ENCODE data around the gene C6.

C6 gene

DNA sequence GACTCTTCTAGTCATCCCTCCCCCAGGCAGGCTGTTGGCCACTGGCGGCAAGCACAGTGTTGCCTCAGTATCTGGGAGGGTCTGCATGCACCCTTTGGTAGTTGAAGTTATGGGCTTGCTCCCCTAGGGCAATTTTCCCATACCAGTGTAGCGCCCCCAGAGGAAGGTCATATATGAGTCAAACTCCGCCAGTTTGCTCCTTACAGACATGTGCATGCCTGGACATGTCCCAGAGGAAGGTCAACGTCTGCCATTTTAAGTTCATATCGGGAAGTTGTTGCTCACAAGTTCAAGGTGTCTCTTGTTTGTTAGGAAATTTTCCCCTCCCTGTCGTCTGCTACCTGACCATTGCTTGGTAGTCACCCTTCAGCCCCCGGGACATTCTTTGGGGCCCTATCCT is 90.9 kb downstream of the C6 start:
- no peak for DNase-seq (ENCODE audit: low read depth)

- no peak for DNase-seq (ENCODE audit: low read depth)
Measured at GRCh38 chr5:41120600-41120999, 92.7 kb downstream of the C6 start.

DNA sequence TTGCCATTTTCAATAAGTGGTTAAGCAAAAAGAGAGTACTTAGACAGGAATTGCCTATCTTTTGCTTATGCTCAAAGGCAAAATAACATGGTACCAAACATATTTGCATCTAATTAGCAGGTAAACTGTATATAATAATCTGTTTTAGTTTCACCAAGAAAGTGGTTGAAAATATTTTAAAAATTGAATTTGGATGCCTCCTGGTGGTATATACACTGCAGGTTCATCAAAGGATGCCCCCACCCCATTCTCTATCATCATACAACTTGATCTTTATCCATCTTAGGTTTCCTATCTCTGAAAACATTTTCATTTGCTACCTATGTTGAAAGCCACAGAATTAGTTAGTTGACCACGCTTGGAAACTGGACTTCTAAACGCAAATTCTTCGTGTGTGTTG is 95.2 kb downstream of the C6 start:
- no peak for DNase-seq (ENCODE audit: low read depth)

- DNase-seq (ENCODE audit: low read depth) = no peak
Measured at GRCh38 chr5:41115281-41115680, 98.1 kb downstream of the C6 start.

- no peak for DNase-seq (ENCODE audit: low read depth)
Measured at GRCh38 chr5:41112486-41113455, 100.6 kb downstream of the C6 start.

GRCh38 chr5:41109186-41109585 is 104.1 kb downstream of the C6 start:
- no peak for DNase-seq (ENCODE audit: low read depth)

- no peak for DNase-seq (ENCODE audit: low read depth)
Measured at GRCh38 chr5:41102341-41102740, 111.0 kb downstream of the C6 start.

DNA sequence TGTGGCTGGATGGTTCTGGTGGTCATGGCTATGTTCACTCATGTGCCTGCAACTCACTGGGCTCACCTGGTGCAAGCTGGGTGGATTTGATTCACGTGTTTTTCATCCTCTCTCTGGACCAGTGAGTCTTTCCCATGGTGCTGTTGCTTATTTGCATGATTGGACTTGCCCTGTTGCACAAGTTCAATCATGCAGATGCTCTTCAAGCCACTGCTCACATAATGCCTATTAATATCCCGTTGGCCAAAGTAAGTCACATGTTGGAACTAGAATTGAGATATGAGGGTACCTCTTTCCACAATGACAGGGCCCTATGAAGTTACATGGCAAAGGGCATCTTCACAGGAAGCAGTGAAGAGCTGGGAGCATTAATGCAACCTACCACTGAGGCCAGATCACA is 115.7 kb downstream of the C6 start:
- no peak for DNase-seq (ENCODE audit: low read depth)

DNA sequence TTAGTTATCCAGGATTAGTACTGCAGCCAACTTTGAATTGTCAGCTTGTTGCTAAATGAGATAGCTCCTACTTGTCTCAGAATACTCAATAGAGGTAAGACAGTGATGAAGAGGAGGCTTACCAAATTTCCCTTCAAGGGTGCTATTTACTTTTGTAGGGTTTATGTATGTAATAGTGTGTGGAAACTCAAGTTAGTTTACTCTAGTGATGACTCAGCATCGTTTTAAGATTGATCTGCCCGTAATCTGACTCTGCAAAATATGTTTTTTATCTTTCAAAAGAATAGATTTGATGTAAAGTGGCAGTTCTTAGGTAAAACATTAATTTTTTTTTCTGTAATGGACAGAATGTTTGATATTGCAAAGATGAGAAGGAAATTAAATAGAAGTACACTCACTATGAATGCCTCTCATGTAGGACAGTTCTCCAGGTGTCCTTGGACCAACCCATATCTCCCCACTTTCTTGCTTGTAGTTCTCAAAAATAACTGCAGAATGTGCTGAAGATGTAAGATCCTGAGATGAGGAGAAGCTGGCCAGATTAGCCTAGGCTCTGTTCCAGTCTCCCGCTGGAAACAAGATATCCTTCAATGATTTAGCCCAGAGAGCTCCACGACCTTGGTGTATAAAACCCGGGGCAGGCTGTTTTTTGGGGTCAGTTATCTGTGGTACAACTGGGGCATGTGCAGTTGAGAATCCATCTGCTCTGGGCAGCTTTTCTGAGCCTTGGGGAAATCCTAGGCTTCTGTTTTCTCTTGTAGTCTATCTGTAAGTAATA is 117.8 kb downstream of the C6 start:
- no peak for DNase-seq (ENCODE audit: low read depth)

GRCh38 chr5:41094871-41095270 is 118.5 kb downstream of the C6 start:
- DNase-seq (ENCODE audit: low read depth) = no peak

DNA sequence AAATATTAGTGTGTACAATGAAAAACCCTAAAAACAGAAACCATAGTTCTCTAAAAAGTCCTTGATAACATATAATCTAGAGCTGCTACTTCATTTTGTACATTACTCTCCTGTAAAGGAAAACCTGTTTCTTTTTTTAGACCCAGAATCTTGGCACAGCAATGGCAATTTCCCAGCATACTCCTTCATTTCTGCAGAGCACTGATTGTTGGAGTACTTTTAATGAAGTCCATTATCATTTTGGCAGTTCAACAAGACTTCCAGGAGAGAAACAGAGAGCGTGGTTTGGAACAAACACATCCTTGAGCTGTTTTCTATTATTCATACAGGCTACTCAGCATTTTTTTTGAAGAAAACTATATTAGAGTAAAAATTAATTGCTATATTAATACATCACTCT is 119.5 kb downstream of the C6 start:
- no peak for DNase-seq (ENCODE audit: low read depth)

All from activated T-helper 1 cell treated with Interleukin-2 at 50 U/mL for 16 hours (primary cell).